Kidney epithelial cell (primary cell): ENCODE results near the gene RGSL1. TPM values are rescaled to one million over a fixed set of nuclear protein-coding genes. Genes with fewer than 3 reads are reported as not detected.
"Not testable (repeated sequence)": the region's sequence is repeated elsewhere in the genome, so short reads cannot be mapped to it uniquely, and the experiment has no call there.

Experiments
- DNase-seq: peaks from one replicate; pipeline ENCODE4 v3.0.0-alpha.2; 2010; ENCODE audit warnings: low read depth
- H3K27me3 ChIP-seq: 2 replicates; pipeline ENCODE4 v1.6.0; 2011; ENCODE audit warnings: low read length; ENCODE audit not compliant: control insufficient read depth, insufficient read depth
- H3K36me3 ChIP-seq: 2 replicates; pipeline ENCODE4 v1.5.1; 2011; ENCODE audit warnings: low read length; ENCODE audit not compliant: control insufficient read depth, insufficient read depth
- H3K4me3 ChIP-seq: 2 replicates; pipeline ENCODE4 v1.5.1; 2011; ENCODE audit warnings: low read depth, mild to moderate bottlenecking, control low read depth, low read length
- CTCF ChIP-seq: IDR thresholded peaks from 2 replicates; pipeline ENCODE4 v1.5.1; 2011; ENCODE audit warnings: mild to moderate bottlenecking, moderate library complexity, low read length, control low read depth, inconsistent platforms; ENCODE audit not compliant: insufficient read depth, poor library complexity, severe bottlenecking
- total RNA-seq: library from RNA; depleted of rRNA; stranded (reverse); fragments of >200 nt; gene quantifications from 2 replicates; pipeline ENCODE4 v1.2.3, GENCODE V29; 2015

Gene RGSL1
- total RNA-seq, 1 donor from 2014 or later, result not detected

GRCh38 chr1:182525342-182525741 is 75.4 kb downstream of the RGSL1 start:
- DNase-seq, result no peak
- Histone ChIP-seq H3K36me3 (no peaks in the 10 kb centered on the region), H3K4me3 (no peak overlapping the region), H3K27me3 (no peaks in the 10 kb centered on the region)
- no peak for TF ChIP-seq CTCF

GRCh38 chr1:182527680-182528079 is 77.7 kb downstream of the RGSL1 start:
- Histone ChIP-seq H3K27me3 (no peaks in the 10 kb centered on the region), H3K36me3 (no peaks in the 10 kb centered on the region), H3K4me3 (no peak overlapping the region)
- no peak for TF ChIP-seq CTCF
- no peak for DNase-seq

- H3K36me3 ChIP-seq, DNase-seq, H3K27me3 ChIP-seq, H3K4me3 ChIP-seq: not testable (repeated sequence)
Observed at GRCh38 chr1:182528206-182528605, 78.3 kb downstream of the RGSL1 start.

- no peak for TF ChIP-seq CTCF
- H3K4me3 ChIP-seq, result no peak overlapping the region
- DNase-seq, result no peak
- no peaks in the 10 kb centered on the region for H3K27me3 ChIP-seq
- no peaks in the 10 kb centered on the region for H3K36me3 ChIP-seq
Observed at GRCh38 chr1:182533896-182534295, 84.0 kb downstream of the RGSL1 start.

GRCh38 chr1:182549346-182549745 is 99.4 kb downstream of the RGSL1 start:
- Histone ChIP-seq H3K4me3 (no peak overlapping the region), H3K27me3 (no peaks in the 10 kb centered on the region), H3K36me3 (no peaks in the 10 kb centered on the region)
- no peak for DNase-seq
- no peak for TF ChIP-seq CTCF

GRCh38 chr1:182549811-182550210 is 99.9 kb downstream of the RGSL1 start:
- no peaks in the 10 kb centered on the region for H3K27me3 ChIP-seq
- no peak overlapping the region for H3K4me3 ChIP-seq
- no peak for DNase-seq
- no peak for TF ChIP-seq CTCF
- no peaks in the 10 kb centered on the region for H3K36me3 ChIP-seq

- Histone ChIP-seq H3K36me3 (no peaks in the 10 kb centered on the region), H3K27me3 (no peaks in the 10 kb centered on the region), H3K4me3 (no peak overlapping the region)
- DNase-seq, result no peak
- TF ChIP-seq CTCF, result no peak
Observed at GRCh38 chr1:182552527-182552926, 102.6 kb downstream of the RGSL1 start.
